Erythroblast (primary cell): ENCODE results near the gene GALNT8.

Source experiments
- GATA1 ChIP-seq: IDR thresholded peaks from 2 replicates; pipeline ENCODE4 v1.6.1; 2011; ENCODE audit warnings: low read depth, mild to moderate bottlenecking, control low read depth, low read length, moderate library complexity
- POLR2A ChIP-seq: IDR thresholded peaks from 2 replicates; pipeline ENCODE4 v1.6.1; 2011; ENCODE audit warnings: mild to moderate bottlenecking, low read length

DNA sequence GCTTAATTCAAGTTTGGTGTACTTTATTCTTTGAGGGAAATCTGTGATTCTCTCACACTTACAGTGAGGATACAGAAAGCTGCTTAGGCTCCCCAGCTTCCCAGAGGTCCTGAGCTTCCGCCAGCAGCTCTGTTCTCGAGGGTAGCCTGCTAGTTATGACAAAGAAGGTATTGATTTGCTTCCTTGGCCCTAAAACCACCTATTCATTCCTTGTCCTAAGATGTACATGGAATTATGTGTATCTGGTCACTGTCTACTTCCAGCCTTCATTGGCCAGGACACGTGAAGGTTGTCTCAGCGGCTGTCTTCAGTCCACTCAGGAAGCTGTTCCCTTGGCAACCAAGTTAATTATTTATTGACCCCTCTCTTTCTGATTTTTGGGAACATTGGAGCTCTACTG is 55.7 kb downstream of the GALNT8 start:
- TF ChIP-seq POLR2A, result no peak
- TF ChIP-seq GATA1, result no peak
